PC-3 (cell line): ENCODE data around the gene FEZF1.

Source experiments
- CTCF ChIP-seq: fragments of 300-600 bp; sonication (generic); conservative IDR thresholded peaks from 2 replicates; pipeline ENCODE4 v1.5.1; 2017; ENCODE audit warnings: antibody characterized with exemption, low read depth, mild to moderate bottlenecking, low read length
- EZH2 ChIP-seq: fragments of 300-600 bp; sonication (generic); IDR thresholded peaks from one replicate; pipeline ENCODE4 v1.6.1; 2017; ENCODE audit warnings: antibody characterized with exemption, mild to moderate bottlenecking, low read length; ENCODE audit not compliant: unreplicated experiment

- TF ChIP-seq EZH2 (no peak), CTCF (no peak)
These were observed 825 bp downstream of the FEZF1 start for GRCh38 chr7:122303531-122304318.
